ENCODE data around the gene C12orf54. TPM values are rescaled to one million over a fixed set of nuclear protein-coding genes. Genes with fewer than 3 reads are reported as not detected.

The C12orf54 gene
- total and polyA plus RNA-seq, 2 of the 8 experiments (the other 6 are each of a cell fraction or from before 2014, with no cell fraction given), result not detected

DNA sequence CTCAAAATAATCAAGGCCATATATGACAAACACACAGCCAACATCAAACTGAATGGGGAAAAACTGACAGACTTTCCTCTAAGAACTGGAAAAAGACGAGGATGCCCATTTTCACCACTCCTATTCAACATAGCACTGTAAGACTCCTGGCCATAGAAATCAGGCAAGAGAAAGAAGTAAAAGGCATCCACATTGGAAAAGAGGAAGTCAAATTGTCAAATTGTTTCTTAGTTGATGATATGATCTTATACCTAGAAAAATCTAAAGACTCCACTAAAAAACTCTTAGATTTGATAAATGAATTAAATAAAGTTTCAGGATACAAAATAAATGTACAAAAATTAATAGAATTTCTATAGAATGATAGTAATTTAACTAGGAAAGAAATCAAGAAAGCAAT is 54.3 kb downstream of the C12orf54 start (continued):
- TF ChIP-seq, protein P1, sequence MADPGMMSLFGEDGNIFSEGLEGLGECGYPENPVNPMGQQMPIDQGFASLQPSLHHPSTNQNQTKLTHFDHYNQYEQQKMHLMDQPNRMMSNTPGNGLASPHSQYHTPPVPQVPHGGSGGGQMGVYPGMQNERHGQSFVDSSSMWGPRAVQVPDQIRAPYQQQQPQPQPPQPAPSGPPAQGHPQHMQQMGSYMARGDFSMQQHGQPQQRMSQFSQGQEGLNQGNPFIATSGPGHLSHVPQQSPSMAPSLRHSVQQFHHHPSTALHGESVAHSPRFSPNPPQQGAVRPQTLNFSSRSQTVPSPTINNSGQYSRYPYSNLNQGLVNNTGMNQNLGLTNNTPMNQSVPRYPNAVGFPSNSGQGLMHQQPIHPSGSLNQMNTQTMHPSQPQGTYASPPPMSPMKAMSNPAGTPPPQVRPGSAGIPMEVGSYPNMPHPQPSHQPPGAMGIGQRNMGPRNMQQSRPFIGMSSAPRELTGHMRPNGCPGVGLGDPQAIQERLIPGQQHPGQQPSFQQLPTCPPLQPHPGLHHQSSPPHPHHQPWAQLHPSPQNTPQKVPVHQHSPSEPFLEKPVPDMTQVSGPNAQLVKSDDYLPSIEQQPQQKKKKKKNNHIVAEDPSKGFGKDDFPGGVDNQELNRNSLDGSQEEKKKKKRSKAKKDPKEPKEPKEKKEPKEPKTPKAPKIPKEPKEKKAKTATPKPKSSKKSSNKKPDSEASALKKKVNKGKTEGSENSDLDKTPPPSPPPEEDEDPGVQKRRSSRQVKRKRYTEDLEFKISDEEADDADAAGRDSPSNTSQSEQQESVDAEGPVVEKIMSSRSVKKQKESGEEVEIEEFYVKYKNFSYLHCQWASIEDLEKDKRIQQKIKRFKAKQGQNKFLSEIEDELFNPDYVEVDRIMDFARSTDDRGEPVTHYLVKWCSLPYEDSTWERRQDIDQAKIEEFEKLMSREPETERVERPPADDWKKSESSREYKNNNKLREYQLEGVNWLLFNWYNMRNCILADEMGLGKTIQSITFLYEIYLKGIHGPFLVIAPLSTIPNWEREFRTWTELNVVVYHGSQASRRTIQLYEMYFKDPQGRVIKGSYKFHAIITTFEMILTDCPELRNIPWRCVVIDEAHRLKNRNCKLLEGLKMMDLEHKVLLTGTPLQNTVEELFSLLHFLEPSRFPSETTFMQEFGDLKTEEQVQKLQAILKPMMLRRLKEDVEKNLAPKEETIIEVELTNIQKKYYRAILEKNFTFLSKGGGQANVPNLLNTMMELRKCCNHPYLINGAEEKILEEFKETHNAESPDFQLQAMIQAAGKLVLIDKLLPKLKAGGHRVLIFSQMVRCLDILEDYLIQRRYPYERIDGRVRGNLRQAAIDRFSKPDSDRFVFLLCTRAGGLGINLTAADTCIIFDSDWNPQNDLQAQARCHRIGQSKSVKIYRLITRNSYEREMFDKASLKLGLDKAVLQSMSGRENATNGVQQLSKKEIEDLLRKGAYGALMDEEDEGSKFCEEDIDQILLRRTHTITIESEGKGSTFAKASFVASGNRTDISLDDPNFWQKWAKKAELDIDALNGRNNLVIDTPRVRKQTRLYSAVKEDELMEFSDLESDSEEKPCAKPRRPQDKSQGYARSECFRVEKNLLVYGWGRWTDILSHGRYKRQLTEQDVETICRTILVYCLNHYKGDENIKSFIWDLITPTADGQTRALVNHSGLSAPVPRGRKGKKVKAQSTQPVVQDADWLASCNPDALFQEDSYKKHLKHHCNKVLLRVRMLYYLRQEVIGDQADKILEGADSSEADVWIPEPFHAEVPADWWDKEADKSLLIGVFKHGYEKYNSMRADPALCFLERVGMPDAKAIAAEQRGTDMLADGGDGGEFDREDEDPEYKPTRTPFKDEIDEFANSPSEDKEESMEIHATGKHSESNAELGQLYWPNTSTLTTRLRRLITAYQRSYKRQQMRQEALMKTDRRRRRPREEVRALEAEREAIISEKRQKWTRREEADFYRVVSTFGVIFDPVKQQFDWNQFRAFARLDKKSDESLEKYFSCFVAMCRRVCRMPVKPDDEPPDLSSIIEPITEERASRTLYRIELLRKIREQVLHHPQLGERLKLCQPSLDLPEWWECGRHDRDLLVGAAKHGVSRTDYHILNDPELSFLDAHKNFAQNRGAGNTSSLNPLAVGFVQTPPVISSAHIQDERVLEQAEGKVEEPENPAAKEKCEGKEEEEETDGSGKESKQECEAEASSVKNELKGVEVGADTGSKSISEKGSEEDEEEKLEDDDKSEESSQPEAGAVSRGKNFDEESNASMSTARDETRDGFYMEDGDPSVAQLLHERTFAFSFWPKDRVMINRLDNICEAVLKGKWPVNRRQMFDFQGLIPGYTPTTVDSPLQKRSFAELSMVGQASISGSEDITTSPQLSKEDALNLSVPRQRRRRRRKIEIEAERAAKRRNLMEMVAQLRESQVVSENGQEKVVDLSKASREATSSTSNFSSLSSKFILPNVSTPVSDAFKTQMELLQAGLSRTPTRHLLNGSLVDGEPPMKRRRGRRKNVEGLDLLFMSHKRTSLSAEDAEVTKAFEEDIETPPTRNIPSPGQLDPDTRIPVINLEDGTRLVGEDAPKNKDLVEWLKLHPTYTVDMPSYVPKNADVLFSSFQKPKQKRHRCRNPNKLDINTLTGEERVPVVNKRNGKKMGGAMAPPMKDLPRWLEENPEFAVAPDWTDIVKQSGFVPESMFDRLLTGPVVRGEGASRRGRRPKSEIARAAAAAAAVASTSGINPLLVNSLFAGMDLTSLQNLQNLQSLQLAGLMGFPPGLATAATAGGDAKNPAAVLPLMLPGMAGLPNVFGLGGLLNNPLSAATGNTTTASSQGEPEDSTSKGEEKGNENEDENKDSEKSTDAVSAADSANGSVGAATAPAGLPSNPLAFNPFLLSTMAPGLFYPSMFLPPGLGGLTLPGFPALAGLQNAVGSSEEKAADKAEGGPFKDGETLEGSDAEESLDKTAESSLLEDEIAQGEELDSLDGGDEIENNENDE (IDR thresholded peaks at IDR 0.05; ENCODE audit: insufficient replicate concordance, low read length), result no peak
- no peak for TF ChIP-seq SP1 (IDR thresholded peaks at IDR 0.05; ENCODE audit: low read depth, low read length)
